A673 (cell line): ENCODE measurements around the gene RHOBTB1. TPM values are rescaled to one million over a fixed set of nuclear protein-coding genes. Genes with fewer than 3 reads are reported as not detected.

Experiments used
- BruUV-seq: library from RNA; stranded (reverse); fragments of 400-500 nt; replicated peaks from 2 replicates; lab custom pipeline; 2021; lab: Mats Ljungman, UMichigan
- CTCF ChIA-PET: fragments of 300-600 bp; sonication (Branson Sonifier 250); formaldehyde crosslinking; loops from one replicate; lab custom pipeline; 2022; ENCODE audit warnings: antibody characterized with exemption; lab: Charles Lee
- POLR2A ChIA-PET: fragments of 300-600 bp; sonication (Branson Sonifier 250); formaldehyde crosslinking; loops from one replicate; lab custom pipeline; 2022; ENCODE audit warnings: antibody characterized with exemption; ENCODE audit not compliant: low non-redundant PET; lab: Charles Lee
- DNase-seq: peaks from one replicate; pipeline ENCODE4 v3.0.0-alpha.2; 2015; ENCODE audit warnings: low spot score
- H3K27ac ChIP-seq: fragments of 200-600 bp; sonication (generic); 2 replicates; pipeline ENCODE4 v1.5.1; 2016; ENCODE audit warnings: mixed run types, low read depth, mild to moderate bottlenecking, mixed read lengths, antibody characterized with exemption, low read length; ENCODE audit not compliant: poor library complexity, severe bottlenecking
- H3K27me3 ChIP-seq: fragments of 200-600 bp; sonication (generic); replicated peaks from 2 replicates; pipeline ENCODE4 v1.6.1; 2017; ENCODE audit warnings: mixed run types, low read depth, mild to moderate bottlenecking, mixed read lengths, antibody characterized with exemption, low read length; ENCODE audit not compliant: insufficient read depth, poor library complexity
- H3K36me3 ChIP-seq: fragments of 200-600 bp; sonication (generic); 2 replicates; pipeline ENCODE4 v1.6.1; 2016; ENCODE audit warnings: mixed run types, mild to moderate bottlenecking, mixed read lengths, antibody characterized with exemption, low read length; ENCODE audit not compliant: insufficient read depth, poor library complexity, severe bottlenecking
- H3K4me1 ChIP-seq: fragments of 200-600 bp; sonication (generic); 2 replicates; pipeline ENCODE4 v1.6.1; 2017; ENCODE audit warnings: mixed run types, mild to moderate bottlenecking, mixed read lengths, antibody characterized with exemption, low read length; ENCODE audit not compliant: insufficient read depth, poor library complexity, severe bottlenecking
- H3K4me3 ChIP-seq: fragments of 200-600 bp; sonication (generic); 2 replicates; pipeline ENCODE4 v1.5.1; 2016; ENCODE audit warnings: low read depth, mixed run types, mild to moderate bottlenecking, mixed read lengths, low read length; ENCODE audit not compliant: poor library complexity, severe bottlenecking
- H3K9me3 ChIP-seq: fragments of 200-600 bp; sonication (generic); 2 replicates; pipeline ENCODE4 v1.6.1; 2016; ENCODE audit warnings: mixed run types, low read depth, mild to moderate bottlenecking, mixed read lengths, antibody characterized with exemption, low read length; ENCODE audit not compliant: poor library complexity, severe bottlenecking
- CTCF ChIP-seq: fragments of 300-800, 200-600 bp; sonication (generic); conservative IDR thresholded peaks from 2 replicates; pipeline ENCODE4 v1.5.1; 2017; ENCODE audit warnings: low read depth, mild to moderate bottlenecking, antibody characterized with exemption, low read length, moderate library complexity, mixed read lengths
- EZH2 ChIP-seq: fragments of 200-600 bp; sonication (generic); IDR thresholded peaks from 2 replicates; pipeline ENCODE4 v1.6.1; 2017; ENCODE audit warnings: borderline replicate concordance, low read depth, mild to moderate bottlenecking, mixed read lengths, antibody characterized with exemption, low read length; ENCODE audit not compliant: poor library complexity, severe bottlenecking
- intact Hi-C: fragments of 100-400 bp; cut with micrococcal nuclease; formaldehyde crosslinking; loops from one replicate; pipeline ENCODE4 v1.10.0; 2022; ENCODE audit not compliant: unreplicated experiment
- total RNA-seq: library from RNA; stranded (reverse); gene quantifications from 2 replicates; pipeline ENCODE4 v1.2.3, GENCODE V29; 2021

The RHOBTB1 gene
- total RNA-seq, 1 experiment from 2014 or later = 5.2 TPM

- Histone ChIP-seq H3K36me3 (no peaks in the 10 kb centered on the region), H3K9me3 (peaks cover 7% of the 10 kb centered on the region), H3K4me1 (no peaks in the 10 kb centered on the region), H3K27me3 (no peaks in the 10 kb centered on the region), H3K27ac (no peak overlapping the region), H3K4me3 (no peak overlapping the region)
- DNase-seq = no peak
- POLR2A ChIA-PET = no interaction called here
- CTCF ChIA-PET = no interaction called here
- TF ChIP-seq CTCF = no peak
- no peak for TF ChIP-seq EZH2
- no TSS peak for BruUV-seq
- intact Hi-C loops = no loop called here
Measured at GRCh38 chr10:60905580-60905979, 38.4 kb downstream of the RHOBTB1 start.

GRCh38 chr10:60903096-60903495 lies 40.9 kb downstream of the RHOBTB1 start:
- intact Hi-C loops = no loop called here
- Histone ChIP-seq H3K9me3 (peaks cover 7% of the 10 kb centered on the region), H3K27me3 (no peaks in the 10 kb centered on the region), H3K27ac (no peak overlapping the region), H3K36me3 (no peaks in the 10 kb centered on the region), H3K4me3 (no peak overlapping the region), H3K4me1 (no peaks in the 10 kb centered on the region)
- ChIA-PET CTCF (no interaction called here), POLR2A (no interaction called here)
- BruUV-seq = no TSS peak
- TF ChIP-seq CTCF (no peak), EZH2 (no peak)
- DNase-seq = no peak

GRCh38 chr10:60901561-60902235 lies 42.3 kb downstream of the RHOBTB1 start:
- Histone ChIP-seq H3K36me3 (no peaks in the 10 kb centered on the region), H3K4me1 (no peaks in the 10 kb centered on the region), H3K27ac (no peak overlapping the region), H3K4me3 (no peak overlapping the region), H3K9me3 (peaks cover 3% of the 10 kb centered on the region), H3K27me3 (no peaks in the 10 kb centered on the region)
- BruUV-seq = no TSS peak
- peak; percentile 11 for DNase-seq
- TF ChIP-seq EZH2 (no peak), CTCF (no peak)
- intact Hi-C loops = no loop called here
- ChIA-PET POLR2A (no interaction called here), CTCF (no interaction called here)
